AG09319 (cell line): ENCODE measurements around the gene CUX1.

Experiments
- DNase-seq: peaks from one replicate; pipeline ENCODE4 v3.0.0-alpha.2; 2010; ENCODE audit warnings: low read depth; ENCODE audit errors: extremely low read depth
- TF ChIP-seq, protein P1 (sequence below): IDR thresholded peaks from 2 replicates; pipeline ENCODE4 v1.5.1; 2011; ENCODE audit warnings: low read depth, mild to moderate bottlenecking, inconsistent platforms, low read length, moderate library complexity

The CUX1 gene

DNA sequence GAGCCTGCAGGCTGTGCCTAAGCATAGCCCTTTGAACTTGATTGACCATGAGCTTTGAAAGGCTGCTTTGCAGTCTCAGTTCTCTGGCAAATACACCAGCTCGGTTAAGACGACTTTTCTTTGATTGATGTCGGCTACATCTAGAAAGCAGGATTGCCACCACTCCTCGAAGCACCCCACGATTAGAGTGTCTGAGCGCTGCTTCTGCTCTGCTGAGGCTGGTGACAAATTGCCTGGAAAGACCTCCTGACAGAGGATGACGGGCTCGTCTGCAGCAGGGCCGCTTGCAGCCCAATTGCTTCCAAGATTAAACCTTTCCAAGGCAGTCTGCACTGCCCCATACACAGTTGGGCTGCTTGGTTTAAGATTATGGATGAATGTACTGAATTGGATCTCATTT is 182.0 kb downstream of the CUX1 start:
- DNase-seq, result no peak
- TF ChIP-seq, protein P1, sequence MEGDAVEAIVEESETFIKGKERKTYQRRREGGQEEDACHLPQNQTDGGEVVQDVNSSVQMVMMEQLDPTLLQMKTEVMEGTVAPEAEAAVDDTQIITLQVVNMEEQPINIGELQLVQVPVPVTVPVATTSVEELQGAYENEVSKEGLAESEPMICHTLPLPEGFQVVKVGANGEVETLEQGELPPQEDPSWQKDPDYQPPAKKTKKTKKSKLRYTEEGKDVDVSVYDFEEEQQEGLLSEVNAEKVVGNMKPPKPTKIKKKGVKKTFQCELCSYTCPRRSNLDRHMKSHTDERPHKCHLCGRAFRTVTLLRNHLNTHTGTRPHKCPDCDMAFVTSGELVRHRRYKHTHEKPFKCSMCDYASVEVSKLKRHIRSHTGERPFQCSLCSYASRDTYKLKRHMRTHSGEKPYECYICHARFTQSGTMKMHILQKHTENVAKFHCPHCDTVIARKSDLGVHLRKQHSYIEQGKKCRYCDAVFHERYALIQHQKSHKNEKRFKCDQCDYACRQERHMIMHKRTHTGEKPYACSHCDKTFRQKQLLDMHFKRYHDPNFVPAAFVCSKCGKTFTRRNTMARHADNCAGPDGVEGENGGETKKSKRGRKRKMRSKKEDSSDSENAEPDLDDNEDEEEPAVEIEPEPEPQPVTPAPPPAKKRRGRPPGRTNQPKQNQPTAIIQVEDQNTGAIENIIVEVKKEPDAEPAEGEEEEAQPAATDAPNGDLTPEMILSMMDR, result no peak

DNA sequence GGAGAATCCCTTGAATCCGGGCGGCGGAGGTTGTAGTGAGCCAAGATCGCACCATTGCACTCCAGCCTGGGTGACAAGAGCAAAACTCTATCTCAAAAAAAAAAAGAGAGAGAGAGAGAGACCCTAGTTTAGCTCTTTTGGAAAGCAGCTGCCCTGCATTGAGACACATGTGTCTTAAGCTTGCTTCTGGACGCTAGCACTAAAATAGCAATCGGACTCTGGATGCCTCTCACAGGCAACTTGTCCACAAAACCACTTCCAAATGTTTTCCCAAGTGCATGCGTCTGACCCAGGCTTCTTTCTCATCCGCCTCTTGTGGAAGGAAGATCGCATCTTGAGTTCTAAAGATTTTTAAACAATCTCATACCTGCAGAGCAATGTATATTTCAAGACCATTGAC is 182.7 kb downstream of the CUX1 start:
- no peak for DNase-seq
- TF ChIP-seq, protein P1, result no peak

DNA sequence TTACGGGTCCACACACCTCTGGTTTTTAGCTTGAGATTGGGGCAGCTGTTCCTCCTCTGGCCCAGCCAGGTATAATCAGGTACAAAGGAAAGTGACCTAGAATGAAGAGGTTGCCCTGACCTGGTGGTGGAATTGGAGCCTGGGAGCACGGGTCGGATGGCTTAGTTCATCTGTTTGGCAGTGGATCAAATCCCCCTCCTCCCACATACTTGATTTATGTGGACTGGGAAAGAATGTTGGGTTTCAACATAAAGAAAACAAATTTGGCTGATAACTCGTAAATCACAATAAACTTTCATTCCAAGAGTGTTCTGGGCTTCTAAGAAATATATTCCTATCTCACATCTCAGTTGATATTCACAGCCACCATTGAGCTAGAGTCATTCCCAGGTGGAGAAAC is 186.8 kb downstream of the CUX1 start:
- TF ChIP-seq, protein P1, result no peak
- DNase-seq, result no peak

DNA sequence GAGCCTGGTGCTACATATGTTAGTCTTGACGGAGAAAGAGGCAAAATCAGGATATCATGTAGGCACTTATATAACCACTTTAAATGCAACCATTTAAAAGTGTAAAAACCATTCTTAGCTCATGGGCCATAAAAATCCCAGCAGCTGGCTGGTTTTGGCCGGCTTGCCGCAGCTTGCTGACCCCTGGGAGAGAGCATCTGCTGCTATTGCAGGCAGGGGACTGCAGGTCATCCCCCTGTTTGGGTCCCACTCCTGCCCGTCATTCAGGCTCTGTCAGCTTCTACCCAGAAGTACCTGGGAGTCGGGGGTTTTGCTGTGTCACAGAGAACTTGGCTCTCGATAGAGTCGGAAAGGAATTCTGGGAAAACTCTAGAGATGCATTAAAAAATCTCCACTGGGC is 187.4 kb downstream of the CUX1 start:
- DNase-seq, result no peak
- TF ChIP-seq, protein P1, result no peak

DNA sequence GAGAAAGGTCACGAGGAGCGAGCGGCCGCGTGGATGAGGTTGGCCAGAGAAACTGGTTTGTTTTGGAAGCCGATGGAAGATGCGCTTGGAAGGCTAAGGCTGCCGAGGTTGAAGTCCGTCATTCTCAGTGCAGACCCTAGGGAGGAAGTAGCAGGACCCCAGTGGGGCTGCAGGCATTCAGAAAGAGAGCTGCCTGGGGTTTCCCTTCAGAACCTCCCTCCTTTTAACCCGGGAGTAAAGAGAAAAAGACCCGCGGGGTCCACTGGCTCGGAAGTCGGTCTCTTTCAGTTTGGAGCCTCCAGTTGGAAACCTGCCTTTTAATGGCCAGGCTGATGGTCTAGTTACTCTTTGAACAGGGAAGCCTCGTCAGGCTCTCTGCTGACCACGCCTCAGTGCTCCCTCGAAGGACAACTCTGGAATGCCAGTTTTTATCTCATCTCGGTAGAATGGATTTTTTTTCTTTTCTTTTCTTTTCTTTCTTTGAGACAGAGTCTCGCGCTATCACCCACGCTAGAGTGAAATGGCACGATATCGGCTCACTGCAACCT is 188.6 kb downstream of the CUX1 start:
- TF ChIP-seq, protein P1, result no peak
- no peak for DNase-seq

DNA sequence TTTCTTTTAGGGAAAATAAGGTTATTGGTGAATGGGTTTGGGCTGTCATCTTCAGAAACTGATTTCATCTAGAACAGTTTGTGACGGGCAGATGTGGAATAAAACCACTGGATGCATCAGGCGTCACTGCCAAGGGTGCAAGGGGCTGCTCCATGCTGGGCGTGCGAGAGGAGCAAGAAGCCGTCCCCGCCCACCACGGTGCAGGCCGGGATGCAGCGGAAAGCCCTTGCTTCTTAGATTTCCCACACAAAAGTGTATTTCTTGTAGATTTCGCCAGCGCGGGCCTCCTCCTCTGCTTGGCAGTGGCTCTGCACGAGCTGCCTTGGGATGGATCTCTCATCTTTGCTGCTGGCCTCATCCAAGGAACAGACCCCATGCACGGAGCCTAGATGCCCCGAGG is 189.3 kb downstream of the CUX1 start:
- TF ChIP-seq, protein P1, result no peak
- DNase-seq, result no peak

DNA sequence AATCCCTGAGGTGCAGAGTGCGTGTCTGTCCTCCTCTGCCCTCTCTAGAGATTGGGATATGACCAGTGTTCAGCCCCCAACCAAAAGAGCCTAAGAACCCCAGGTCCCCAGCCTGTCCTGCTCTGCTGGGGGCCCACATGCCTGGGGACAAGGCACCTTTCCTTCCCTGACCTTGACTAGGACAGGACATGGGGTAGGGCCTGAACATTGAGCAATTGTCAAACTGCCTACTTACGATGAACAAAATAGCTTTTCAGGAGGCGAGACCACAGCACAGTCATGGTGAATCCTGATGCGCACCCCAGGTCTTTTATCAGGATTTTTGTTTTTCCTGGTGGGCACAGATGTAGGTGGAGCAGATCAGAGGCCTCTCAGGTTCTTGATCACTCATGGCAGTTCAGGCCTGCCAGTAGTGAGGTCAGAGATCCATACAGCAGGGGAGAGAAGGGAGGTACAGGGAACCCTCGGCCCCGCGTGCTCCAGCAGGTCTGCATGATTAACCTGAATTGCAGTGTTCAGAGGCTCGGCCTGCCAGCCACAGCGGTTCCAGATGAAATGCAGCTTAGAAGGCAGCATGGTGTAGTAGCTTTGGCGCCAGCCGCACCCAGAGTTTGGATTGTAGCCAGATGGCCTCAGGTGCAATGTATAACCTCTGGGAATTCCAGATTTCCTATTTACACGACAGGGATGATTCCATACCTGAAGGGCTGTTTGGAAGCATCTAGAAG is 191.3 kb downstream of the CUX1 start:
- TF ChIP-seq, protein P1, result no peak
- no peak for DNase-seq
